K562 (cell line): Measurements from ENCODE around the gene C11orf58. TPM values are rescaled to one million over a fixed set of nuclear protein-coding genes. Genes with fewer than 3 reads are reported as not detected.

Experiments
- ATAC-seq: fragments of 200-7000 bp; cut with Tn5 transposase; 3 replicates; pipeline ENCODE4 v1.9.1; 2020; ENCODE audit warnings: moderate library complexity
- BruUV-seq: library from RNA; stranded (reverse); fragments of 400-500 nt; replicated peaks from 2 replicates; lab custom pipeline; 2021; lab: Mats Ljungman, UMichigan
- CTCF ChIA-PET: fragments of 300-600 bp; formaldehyde crosslinking; extraction: SDS; loops from one replicate; lab custom pipeline; 2021; ENCODE audit warnings: low intra/inter-chr PET ratio; lab: Yijun Ruan, JAX
- POLR2A ChIA-PET: fragments of 300-600, 350-650 bp; sonication (Branson Sonifier 250); formaldehyde crosslinking; extraction: SDS; loops from one replicate; lab custom pipeline; 2021; ENCODE audit warnings: antibody characterized with exemption, inconsistent platforms; lab: Yijun Ruan, JAX
- DNase-seq, 4 experiments: peaks; one replicate each; pipeline versions ENCODE4 v3.0.0 to v3.0.0-alpha.2; 2011 to 2018; ENCODE audit warnings: low spot score in 3 of 4, mixed read lengths in 3 of 4; ENCODE audit errors: extremely low read depth in 1 of 4
- FAIRE-seq: peaks from 2 replicates; lab custom pipeline; 2011; peaks lifted over from hg19 to GRCh38; lab: Jason Lieb, UNC
- H2AFZ ChIP-seq: 2 replicates; pipeline ENCODE4 v1.6.0; 2011; ENCODE audit warnings: low read depth, low read length, control low read depth, inconsistent platforms
- H3K27ac ChIP-seq: fragments of 200-600 bp; 3 replicates; pipeline ENCODE4 v1.8.0; 2011; ENCODE audit warnings: low read depth, mild to moderate bottlenecking, control low read depth, inconsistent platforms, low read length, moderate library complexity, mixed read lengths; ENCODE audit errors: extremely low read depth
- H3K27me3 ChIP-seq, 2 experiments: fragments of 300-600 bp in 1 of 2; 2 replicates in 1 of 2; 3 replicates in 1 of 2; pipeline versions ENCODE4 v1.6.0 to v1.8.0; 2011; ENCODE audit warnings: inconsistent platforms in 2 of 2, low read length in 2 of 2, mild to moderate bottlenecking in 1 of 2, mixed read lengths in 1 of 2, moderate library complexity in 1 of 2; ENCODE audit not compliant: control insufficient read depth in 2 of 2, insufficient read depth in 2 of 2
- H3K36me3 ChIP-seq: fragments of 300-600 bp; 3 replicates; pipeline ENCODE4 v1.8.0; 2011; ENCODE audit warnings: mild to moderate bottlenecking, low read length, inconsistent platforms; ENCODE audit not compliant: control insufficient read depth, insufficient read depth
- H3K4me1 ChIP-seq, 2 experiments: fragments of 200-600 bp in 1 of 2; replicated peaks in 1 of 2; 2 replicates in 1 of 2; 3 replicates in 1 of 2; pipeline versions ENCODE4 v1.5.1 to v1.8.0; 2011; ENCODE audit warnings: inconsistent platforms in 2 of 2, low read length in 2 of 2, mild to moderate bottlenecking in 1 of 2, mixed read lengths in 1 of 2, moderate library complexity in 1 of 2; ENCODE audit not compliant: control insufficient read depth in 2 of 2, insufficient read depth in 2 of 2
- H3K4me2 ChIP-seq: 2 replicates; pipeline ENCODE4 v1.6.1; 2011; ENCODE audit warnings: low read length, control low read depth, inconsistent platforms, mixed read lengths; ENCODE audit not compliant: insufficient read depth
- H3K4me3 ChIP-seq: fragments of 200-600 bp; sonication (generic), shearing (Covaris generic); 2 replicates; pipeline ENCODE4 v1.5.1; 2016; ENCODE audit warnings: control low read depth, inconsistent platforms
- H3K79me2 ChIP-seq: fragments of 200-600 bp; 3 replicates; pipeline ENCODE4 v1.8.0; 2011; ENCODE audit warnings: low read length, inconsistent platforms; ENCODE audit not compliant: control insufficient read depth, insufficient read depth
- H3K9ac ChIP-seq, 2 experiments: 2 replicates each; pipeline versions ENCODE4 v1.6.0 to v1.6.1; 2011; ENCODE audit warnings: low read depth in 2 of 2, low read length in 2 of 2, control low read depth in 1 of 2, inconsistent platforms in 1 of 2, mild to moderate bottlenecking in 1 of 2, mixed read lengths in 1 of 2; ENCODE audit not compliant: insufficient read depth in 1 of 2
- H3K9me1 ChIP-seq: one replicate; pipeline ENCODE4 v1.6.0; 2011; ENCODE audit warnings: inconsistent platforms, mild to moderate bottlenecking, low read length, moderate library complexity; ENCODE audit not compliant: control insufficient read depth, insufficient read depth
- H3K9me3 ChIP-seq: replicated peaks from 2 replicates; pipeline ENCODE4 v1.5.1; 2011; ENCODE audit warnings: low read depth, low read length, inconsistent platforms; ENCODE audit not compliant: control insufficient read depth, insufficient read depth
- H4K20me1 ChIP-seq: replicated peaks from 2 replicates; pipeline ENCODE4 v1.6.1; 2011; ENCODE audit warnings: low read length, inconsistent platforms, mixed read lengths; ENCODE audit not compliant: control insufficient read depth, insufficient read depth
- CHD1 ChIP-seq: fragments of 200-600 bp; sonication (generic); IDR thresholded peaks from one replicate; pipeline ENCODE4 v1.6.1; 2012; ENCODE audit warnings: mild to moderate bottlenecking, moderate library complexity, low read length, inconsistent platforms
- SMAD3 ChIP-seq: fragments of 450-650 bp; formaldehyde crosslinking; conservative IDR thresholded peaks from 2 replicates; pipeline ENCODE4 v1.4.0; 2020; ENCODE audit warnings: mild to moderate bottlenecking
- TRIM24 ChIP-seq, 2 experiments: fragments of 450-650 bp; IDR thresholded peaks; 2 replicates each; pipeline ENCODE4 v1.6.1; 2016
- ZFX ChIP-seq: sonication (generic); formaldehyde crosslinking; IDR thresholded peaks from 2 replicates; pipeline ENCODE4 v1.8.0; 2022; ENCODE audit warnings: mild to moderate bottlenecking, missing genetic modification reagents, moderate library complexity
- WGBS: fragments of 100-300 bp; shearing (Covaris generic); methylation state at CpG from one replicate; pipeline ENCODE4 v1.1.6; 2016; ENCODE audit warnings: low coverage, mixed read lengths; ENCODE audit not compliant: insufficient coverage; ENCODE audit errors: missing lambda C conversion rate; 5-methylcytosine and 5-hydroxymethylcytosine counted together
- in situ Hi-C: fragments of 300-500 bp; cut with MboI; formaldehyde crosslinking; loops from 4 replicates; pipeline ENCODE4 v1.15.0; 2018; ENCODE audit warnings: inconsistent platforms, mixed read lengths
- intact Hi-C: fragments of 100-400 bp; cut with micrococcal nuclease; formaldehyde crosslinking; loops from 2 replicates; pipeline ENCODE4 v1.14.2; 2022
- polyA plus RNA-seq, 8 experiments: library from polyadenylated mRNA; depleted of rRNA in 4 of 8; stranded (reverse) in 5 of 8; unstranded in 3 of 8; fragments of >200 nt; fragmentation: Nextera tagmentation in 2 of 8; fragmentation: Illumina TruSeq in 1 of 8; extraction: Ambion mirVana in 2 of 8; extraction: Trizol in 1 of 8; gene quantifications; 2 replicates each; pipeline versions ENCODE4 v1.2.1 to v1.2.3, GENCODE V29; 2011 to 2014; ENCODE audit warnings: inconsistent platforms in 1 of 8, missing spikeins in 1 of 8
- total RNA-seq, 7 experiments: library from RNA; depleted of rRNA in 6 of 7; stranded (reverse); fragments of >200 nt in 6 of 7; fragmentation: Illumina TruSeq in 2 of 7; extraction: Trizol in 2 of 7; gene quantifications; 2 replicates each; pipeline versions ENCODE4 v1.2.1 to v1.2.3, GENCODE V29; 2011 to 2021; ENCODE audit warnings: low replicate concordance in 1 of 7
- TF ChIP-seq, protein P1 (sequence below), 2 experiments: fragments of 450-650 bp in 1 of 2; sonication (generic) in 1 of 2; formaldehyde crosslinking in 1 of 2; IDR thresholded peaks; 2 replicates each; pipeline versions ENCODE4 v1.7.1 to v1.9.0; 2016 to 2022; ENCODE audit warnings: inconsistent platforms in 1 of 2, mild to moderate bottlenecking in 1 of 2, missing genetic modification reagents in 1 of 2

Gene C11orf58
- total and polyA plus RNA-seq, 9 of the 15 experiments (the other 6 are each of a cell fraction or from before 2014, with no cell fraction given), result 104 to 421 (median 247) TPM

DNA sequence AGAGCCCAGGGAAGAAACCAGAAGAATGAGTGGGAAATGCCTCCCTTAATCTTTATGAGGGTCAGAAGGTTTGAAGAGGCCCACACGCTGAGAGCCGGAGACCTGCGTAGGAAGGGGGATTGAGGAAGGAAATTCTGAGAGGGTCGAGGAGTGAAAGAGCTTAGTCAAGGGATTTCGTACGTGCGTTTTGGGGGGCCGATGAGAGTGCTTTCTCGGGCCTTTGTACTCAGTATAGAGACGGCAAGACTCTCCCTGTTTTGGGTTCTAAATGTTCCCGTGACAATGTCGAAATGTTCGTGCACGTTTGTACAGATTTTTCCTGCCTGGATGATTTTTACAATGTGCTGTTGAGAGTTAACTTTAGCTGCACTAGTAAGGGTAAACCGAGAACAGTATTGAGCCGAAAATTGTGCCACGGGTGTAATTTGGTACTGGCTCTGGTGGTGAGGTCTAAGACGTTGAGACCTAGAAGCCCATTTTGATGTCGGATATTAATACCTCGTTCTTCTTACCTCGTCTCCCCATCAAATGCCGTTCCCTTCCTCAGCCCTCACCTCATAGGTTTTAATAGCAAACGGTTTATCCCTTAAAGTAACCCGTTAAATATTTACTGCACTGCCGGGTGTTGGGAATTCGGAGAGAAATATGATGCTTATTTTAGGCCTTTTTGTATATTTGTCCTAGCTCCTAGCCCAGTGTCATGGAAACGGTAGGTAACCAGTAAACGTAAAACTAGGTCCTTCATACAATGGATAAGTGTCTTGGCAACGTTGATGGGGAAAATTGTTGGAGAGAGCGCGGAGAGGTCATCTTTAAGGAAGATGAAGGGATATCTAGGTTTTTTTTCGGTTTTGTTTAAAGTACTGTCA is 734 bp downstream of the C11orf58 start:
- intact Hi-C loops, result no loop called here
- peak; percentile 29 for FAIRE-seq
- in situ Hi-C loops, result no loop called here
- Histone ChIP-seq H3K79me2 (peaks cover 63% of the 10 kb centered on the region), H3K9ac (peak overlapping the region; percentile 99), H3K9me3 (no peaks in the 10 kb centered on the region), H4K20me1 (peaks cover 2% of the 10 kb centered on the region; the same call in 1 of the 2 replicates), H2AFZ (peak overlapping the region; percentile 95), H3K4me2 (peak overlapping the region; percentile 84), H3K27me3 (no peaks in the 10 kb centered on the region), H3K36me3 (peaks cover 25% of the 10 kb centered on the region; the same call in 2 of the 3 replicates), H3K4me1 (peaks cover 11 to 12% of the 10 kb centered on the region in 2 experiments; a peak in 4 of 5 replicates), H3K9me1 (no peaks in the 10 kb centered on the region), H3K4me3 (peak overlapping the region; percentile 91), H3K27ac (peak overlapping the region; percentile 96)
- ChIA-PET POLR2A (interaction anchor here (0.6 to 5.1 kb wide), 4 partner anchors 10 to 518 kb away, joined by 3 to 27 read pairs (median 5); no protein-coding TSS in a partner anchor), CTCF (no interaction called here)
- BruUV-seq, result TSS peak; percentile 81
- peak in 1 of 4 experiments; percentile 8 for DNase-seq
- WGBS, result 3% methylated on average over 32 of the region's 32 CpGs
- peak; percentile 3; the same call in 1 of the 3 replicates for ATAC-seq
- TF ChIP-seq, protein P1, sequence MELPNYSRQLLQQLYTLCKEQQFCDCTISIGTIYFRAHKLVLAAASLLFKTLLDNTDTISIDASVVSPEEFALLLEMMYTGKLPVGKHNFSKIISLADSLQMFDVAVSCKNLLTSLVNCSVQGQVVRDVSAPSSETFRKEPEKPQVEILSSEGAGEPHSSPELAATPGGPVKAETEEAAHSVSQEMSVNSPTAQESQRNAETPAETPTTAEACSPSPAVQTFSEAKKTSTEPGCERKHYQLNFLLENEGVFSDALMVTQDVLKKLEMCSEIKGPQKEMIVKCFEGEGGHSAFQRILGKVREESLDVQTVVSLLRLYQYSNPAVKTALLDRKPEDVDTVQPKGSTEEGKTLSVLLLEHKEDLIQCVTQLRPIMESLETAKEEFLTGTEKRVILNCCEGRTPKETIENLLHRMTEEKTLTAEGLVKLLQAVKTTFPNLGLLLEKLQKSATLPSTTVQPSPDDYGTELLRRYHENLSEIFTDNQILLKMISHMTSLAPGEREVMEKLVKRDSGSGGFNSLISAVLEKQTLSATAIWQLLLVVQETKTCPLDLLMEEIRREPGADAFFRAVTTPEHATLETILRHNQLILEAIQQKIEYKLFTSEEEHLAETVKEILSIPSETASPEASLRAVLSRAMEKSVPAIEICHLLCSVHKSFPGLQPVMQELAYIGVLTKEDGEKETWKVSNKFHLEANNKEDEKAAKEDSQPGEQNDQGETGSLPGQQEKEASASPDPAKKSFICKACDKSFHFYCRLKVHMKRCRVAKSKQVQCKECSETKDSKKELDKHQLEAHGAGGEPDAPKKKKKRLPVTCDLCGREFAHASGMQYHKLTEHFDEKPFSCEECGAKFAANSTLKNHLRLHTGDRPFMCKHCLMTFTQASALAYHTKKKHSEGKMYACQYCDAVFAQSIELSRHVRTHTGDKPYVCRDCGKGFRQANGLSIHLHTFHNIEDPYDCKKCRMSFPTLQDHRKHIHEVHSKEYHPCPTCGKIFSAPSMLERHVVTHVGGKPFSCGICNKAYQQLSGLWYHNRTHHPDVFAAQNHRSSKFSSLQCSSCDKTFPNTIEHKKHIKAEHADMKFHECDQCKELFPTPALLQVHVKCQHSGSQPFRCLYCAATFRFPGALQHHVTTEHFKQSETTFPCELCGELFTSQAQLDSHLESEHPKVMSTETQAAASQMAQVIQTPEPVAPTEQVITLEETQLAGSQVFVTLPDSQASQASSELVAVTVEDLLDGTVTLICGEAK (IDR thresholded peaks at IDR 0.05), result 0 out of 2 replicates have a peak, but pooled peaks have one; percentile 6
- TF ChIP-seq, protein P1 (CRISPR knock-in tag; IDR thresholded peaks at IDR 0.05), result no peak
- no peak for TF ChIP-seq SMAD3 (CRISPR knock-in tag)
- peak; percentile 97 for TF ChIP-seq ZFX (CRISPR knock-in tag)
- no peak for TF ChIP-seq TRIM24 (IDR thresholded peaks at IDR 0.05)
- TF ChIP-seq CHD1, result peak; percentile 26
